ENCODE results near the gene SHB.

- TF ChIP-seq CTCF (IDR thresholded peaks at IDR 0.05) = no peak
- TF ChIP-seq POLR2A (IDR thresholded peaks at IDR 0.05) = no peak
Measured at GRCh38 chr9:37919956-37920335, 149.1 kb downstream of the SHB start.
